Endothelial cell of umbilical vein (primary cell): ENCODE measurements around the gene ECSIT.

Source experiments
- CTCF ChIP-seq, 2 donors: IDR thresholded peaks; 1 replicate in 1 of 2; 2 replicates in 1 of 2; pipeline ENCODE4 v1.5.1; 2011; ENCODE audit warnings: low read length in 2 of 2, mild to moderate bottlenecking in 2 of 2, moderate library complexity in 2 of 2, control low read depth in 1 of 2, inconsistent platforms in 1 of 2, low read depth in 1 of 2; ENCODE audit not compliant: insufficient read depth in 1 of 2; ENCODE audit errors: extremely low read depth in 1 of 2
- EZH2 ChIP-seq: IDR thresholded peaks from 2 replicates; pipeline ENCODE4 v1.6.1; 2012; ENCODE audit warnings: borderline replicate concordance, low read depth, mild to moderate bottlenecking, moderate library complexity, low read length, inconsistent platforms; ENCODE audit not compliant: severe bottlenecking
- FOS ChIP-seq: IDR thresholded peaks from 2 replicates; pipeline ENCODE4 v1.6.1; 2011; ENCODE audit warnings: mild to moderate bottlenecking, low read length, moderate library complexity, borderline replicate concordance; ENCODE audit not compliant: insufficient read depth
- POLR2A ChIP-seq: IDR thresholded peaks from 2 replicates; pipeline ENCODE4 v1.6.1; 2012; ENCODE audit warnings: low read depth, mild to moderate bottlenecking, control low read depth, low read length
- POLR2AphosphoS5 ChIP-seq: IDR thresholded peaks from 2 replicates; pipeline ENCODE4 v1.6.1; 2012; ENCODE audit warnings: low read depth, mild to moderate bottlenecking, control low read depth, low read length, moderate library complexity; ENCODE audit not compliant: insufficient read depth

GRCh38 chr19:11489378-11489777 is 39.6 kb downstream of the ECSIT start:
- TF ChIP-seq POLR2AphosphoS5, result no peak
- TF ChIP-seq POLR2A, result no peak
- TF ChIP-seq CTCF (IDR thresholded peaks at IDR 0.05; ENCODE audit: extremely low read depth in 1 of 2, insufficient read depth in 1 of 2, low read depth in 1 of 2, low read length in 2 of 2), result no peak
- no peak for TF ChIP-seq FOS
- no peak for TF ChIP-seq EZH2
